Psoas muscle (tissue), 8 donors: ENCODE results near the gene ARFGAP1. TPM values are rescaled to one million over a fixed set of nuclear protein-coding genes. Genes with fewer than 3 reads are reported as not detected.
A peak's percentile ranks its signal among the peaks of the same experiment; 100 is the strongest.

Experiments used
- ATAC-seq, 4 donors: fragments of 200-7000 bp; cut with Tn5 transposase; one replicate each; pipeline ENCODE4 v1.9.1; 2020; ENCODE audit warnings: moderate library complexity in 3 of 4, mild to moderate bottlenecking in 2 of 4
- DNase-seq, 2 donors: peaks; one replicate each; pipeline ENCODE4 v3.0.0-alpha.2; 2020
- H3K27ac ChIP-seq: fragments of 200-600 bp; one replicate; pipeline ENCODE4 v1.8.0; 2022
- H3K27me3 ChIP-seq, 3 donors: fragments of 200-600 bp in 1 of 3; one replicate each; pipeline versions ENCODE4 v1.6.1 to v1.8.0; 2013 to 2022; ENCODE audit warnings: low read length in 2 of 3, mild to moderate bottlenecking in 2 of 3, moderate library complexity in 1 of 3; ENCODE audit not compliant: insufficient read depth in 3 of 3
- H3K36me3 ChIP-seq, 2 donors: fragments of 200-600 bp in 1 of 2; one replicate each; pipeline versions ENCODE4 v1.6.1 to v1.8.0; 2013 to 2022; ENCODE audit warnings: low read depth in 1 of 2, mild to moderate bottlenecking in 1 of 2, moderate library complexity in 1 of 2; ENCODE audit not compliant: insufficient read depth in 1 of 2
- H3K4me1 ChIP-seq: fragments of 200-600 bp; one replicate; pipeline ENCODE4 v1.8.0; 2022
- H3K4me3 ChIP-seq: fragments of 200-600 bp; one replicate; pipeline ENCODE4 v1.8.0; 2022; ENCODE audit warnings: mild to moderate bottlenecking
- H3K9me3 ChIP-seq: fragments of 200-600 bp; one replicate; pipeline ENCODE4 v1.8.0; 2022
- CTCF ChIP-seq: fragments of 200-600 bp; IDR thresholded peaks from one replicate; pipeline ENCODE4 v1.8.0; 2022; ENCODE audit warnings: antibody characterized with exemption
- WGBS, 3 donors: extraction: QIAGEN DNeasy Blood & Tissue Kit; methylation state at CpG; one replicate each; pipeline versions ENCODE4 v1.1.6 to v1.1.7; 2013; 5-methylcytosine and 5-hydroxymethylcytosine counted together
- intact Hi-C, 2 donors: fragments of 100-400 bp; cut with DNase I; formaldehyde crosslinking; loops; one replicate each; pipeline versions ENCODE4 v1.11.0 to v1.14.2; 2022
- polyA plus RNA-seq, 3 donors: library from polyadenylated mRNA; stranded (reverse); fragments of 200-250 nt; gene quantifications; one replicate each; pipeline ENCODE4 v1.2.3, GENCODE V29; 2013
- total RNA-seq, 4 donors: library from RNA; stranded (reverse); fragmentation: NEBNext Ultra II Directional in 2 of 4; extraction: Animal tissue kit (Norgen Biotek cat#: 25700) in 2 of 4; gene quantifications; one replicate each; pipeline versions ENCODE4 v1.2.1 to v1.2.4, GENCODE V29; 2021 to 2023
- donor health status: healthy with polysubstance abuse.
- donor health status: DM: no; HTN: no; CAD: no; lungs with moderate emphysema.
- donor health status: Bipolar disorder and iron deficiency.
- donor health status: healthy.
- donor health status: DM: yes; HTN: yes; CAD: no.
- donor health status: DM: no; HTN: no; CAD: no.
- donor health status: DM: no; HTN: no; CAD: no.
- donor health status: DM: yes; HTN: yes; CAD: no.

Gene ARFGAP1
- total and polyA plus RNA-seq, 7 donors, result 19.9 to 42.2 (median 26.8) TPM

GRCh38 chr20:63316502-63316921 lies 43.9 kb downstream of the ARFGAP1 start:
- DNase-seq, result peak; percentile 8 to 17
- Histone ChIP-seq H3K36me3 (no peaks in the 10 kb centered on the region), H3K9me3 (no peaks in the 10 kb centered on the region), H3K4me3 (no peak overlapping the region), H3K27ac (no peak overlapping the region), H3K27me3 (peaks cover 0 to 45% (median 3%) of the 10 kb centered on the region in 3 donors), H3K4me1 (no peaks in the 10 kb centered on the region)
- no peak for TF ChIP-seq CTCF
- no peak for ATAC-seq
- intact Hi-C loops, result no loop called here
- 64 to 69% (median 67%) methylated on average over 13 to 14 of the region's 14 CpGs for WGBS, 3 donors

- intact Hi-C loops, result no loop called here
- no peak for ATAC-seq
Observed at GRCh38 chr20:63317061-63317460, 44.4 kb downstream of the ARFGAP1 start.

GRCh38 chr20:63317601-63318291 lies 45.1 kb downstream of the ARFGAP1 start:
- intact Hi-C loops, result no loop called here
- no peaks in the 10 kb centered on the region for H3K9me3 ChIP-seq

More at GRCh38 chr20:63317061-63317460, 44.4 kb downstream of the ARFGAP1 start:
- H3K36me3 ChIP-seq, result no peaks in the 10 kb centered on the region
- no peaks in the 10 kb centered on the region for H3K4me1 ChIP-seq
- 83 to 93% (median 91%) methylated on average over 6 of the region's 6 CpGs for WGBS, 3 donors
- peaks cover 0 to 45% (median 3%) of the 10 kb centered on the region in 3 donors for H3K27me3 ChIP-seq
- TF ChIP-seq CTCF, result no peak
- no peaks in the 10 kb centered on the region for H3K9me3 ChIP-seq
- H3K27ac ChIP-seq, result no peak overlapping the region
- DNase-seq, result no peak
- H3K4me3 ChIP-seq, result no peak overlapping the region

GRCh38 chr20:63318391-63319163 lies 46.0 kb downstream of the ARFGAP1 start:
- Histone ChIP-seq H3K27me3 (peaks cover 0 to 53% (median 3%) of the 10 kb centered on the region in 3 donors), H3K9me3 (no peaks in the 10 kb centered on the region), H3K4me3 (no peak overlapping the region), H3K27ac (no peak overlapping the region), H3K4me1 (no peaks in the 10 kb centered on the region), H3K36me3 (no peaks in the 10 kb centered on the region)
- ATAC-seq (no peak), DNase-seq (peak; percentile 6 to 28)
- intact Hi-C loops, result no loop called here
- no peak for TF ChIP-seq CTCF
- 91 to 92% (median 92%) methylated on average over 24 of the region's 24 CpGs for WGBS, 3 donors

More at GRCh38 chr20:63317601-63318291, 45.1 kb downstream of the ARFGAP1 start:
- TF ChIP-seq CTCF, result no peak
- Histone ChIP-seq H3K27me3 (peaks cover 0 to 51% (median 3%) of the 10 kb centered on the region in 3 donors), H3K36me3 (no peaks in the 10 kb centered on the region), H3K4me3 (no peak overlapping the region), H3K27ac (no peak overlapping the region), H3K4me1 (no peaks in the 10 kb centered on the region)
- no peak for ATAC-seq
- peak; percentile 7 to 29 for DNase-seq
- WGBS, 3 donors, result 83 to 89% (median 84%) methylated on average over 17 to 18 of the region's 18 CpGs
